Retina (tissue), 1 donor: ENCODE results near the gene MGLL.
A peak's percentile ranks its signal among the peaks of the same experiment; 100 is the strongest.

Source experiments
- DNase-seq: peaks from one replicate; pipeline ENCODE4 v3.0.0-alpha.2; 2016

MGLL gene

DNA sequence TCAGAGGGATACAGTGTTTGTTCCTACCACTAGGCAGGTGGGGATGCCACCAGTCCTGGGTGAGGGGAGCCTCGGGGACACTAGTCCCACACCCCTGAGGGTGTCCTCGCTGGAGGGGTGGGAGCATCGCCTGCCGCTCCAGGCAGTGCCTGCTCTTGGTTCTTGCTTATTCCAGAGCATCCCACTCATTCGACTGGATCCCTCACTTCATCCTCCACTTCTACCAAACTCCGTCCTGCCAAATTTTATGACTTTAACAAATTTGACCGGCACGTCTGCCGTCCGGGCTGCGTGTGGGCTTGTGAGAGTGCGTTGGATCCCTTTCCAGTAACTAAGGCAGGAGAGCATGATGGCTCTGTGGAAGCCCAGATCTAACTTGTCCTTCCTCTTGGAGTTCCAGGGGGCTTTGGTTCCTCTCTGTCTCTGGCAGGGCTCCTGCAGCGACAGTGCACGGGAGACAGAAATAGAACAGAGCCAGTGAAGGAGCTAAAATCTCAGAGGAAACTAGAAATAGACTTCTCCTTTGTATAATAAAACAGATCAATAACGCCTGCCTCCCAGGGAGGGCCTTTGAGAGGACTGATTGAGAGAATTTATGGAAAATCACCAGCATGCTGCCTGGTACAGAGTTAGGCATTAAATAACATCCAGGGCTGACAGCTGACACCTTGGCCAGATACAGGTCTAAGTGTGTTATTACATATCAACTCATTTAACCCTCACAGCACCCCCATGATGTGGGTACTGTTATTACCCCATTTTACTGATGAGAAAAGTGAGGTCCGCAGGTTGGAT lies 34.5 kb downstream of the MGLL start:
- no peak for DNase-seq

DNA sequence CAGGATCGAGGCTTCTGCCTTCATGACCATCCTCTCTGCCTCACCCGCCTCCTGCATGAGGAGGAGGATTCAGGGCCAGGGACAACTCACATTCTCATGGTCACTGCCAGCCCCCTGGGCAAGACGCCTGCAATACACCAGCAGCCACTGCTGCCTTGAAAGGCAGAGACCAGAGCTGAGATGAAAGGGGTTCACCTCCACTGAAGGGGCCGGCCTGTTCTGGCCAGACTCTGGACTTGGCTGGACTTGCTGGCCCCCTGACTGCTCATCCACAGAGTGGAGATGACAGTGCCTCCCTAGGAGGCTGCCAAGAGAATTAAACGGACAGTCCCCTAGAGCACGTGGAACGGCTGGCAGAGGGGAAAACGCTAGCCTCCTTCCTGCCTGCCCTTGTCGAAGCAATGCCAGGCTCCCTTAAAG lies 35.2 kb downstream of the MGLL start:
- DNase-seq = peak; percentile 42

DNA sequence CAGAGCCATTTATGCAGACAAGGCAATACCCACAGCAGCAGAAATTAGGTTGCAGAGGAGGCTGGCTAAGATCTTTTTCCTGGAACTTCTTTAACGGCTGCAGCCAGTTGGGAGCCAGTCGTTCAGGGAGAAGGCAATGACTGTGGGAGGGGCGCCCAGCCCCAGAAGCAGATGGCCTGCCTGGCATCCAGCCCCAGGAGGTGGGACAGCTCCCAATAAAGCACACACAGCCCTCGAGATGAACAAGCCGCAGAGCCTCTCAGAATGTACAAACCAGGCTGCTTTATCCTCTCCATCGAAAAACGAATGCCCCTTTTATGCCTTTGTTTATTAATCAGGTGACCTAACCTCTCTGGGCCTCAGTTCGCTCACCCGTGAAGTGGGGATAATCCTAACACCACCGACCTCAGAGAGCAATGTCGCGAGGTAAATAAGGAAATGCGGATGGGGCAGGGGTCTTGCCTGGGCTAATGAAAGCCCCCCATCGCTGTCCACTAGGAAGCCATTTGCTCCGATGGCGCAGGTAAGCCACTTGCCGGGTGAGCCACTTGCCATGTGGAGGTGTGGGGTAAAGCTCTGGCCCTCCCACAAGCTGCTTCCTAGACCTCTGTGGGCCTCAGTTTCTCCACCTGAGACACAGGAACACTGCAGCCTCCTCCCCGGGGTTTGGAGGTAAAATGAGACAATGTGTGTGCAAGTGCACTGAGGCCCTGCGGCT lies 35.8 kb downstream of the MGLL start:
- peak; percentile 53 for DNase-seq

DNA sequence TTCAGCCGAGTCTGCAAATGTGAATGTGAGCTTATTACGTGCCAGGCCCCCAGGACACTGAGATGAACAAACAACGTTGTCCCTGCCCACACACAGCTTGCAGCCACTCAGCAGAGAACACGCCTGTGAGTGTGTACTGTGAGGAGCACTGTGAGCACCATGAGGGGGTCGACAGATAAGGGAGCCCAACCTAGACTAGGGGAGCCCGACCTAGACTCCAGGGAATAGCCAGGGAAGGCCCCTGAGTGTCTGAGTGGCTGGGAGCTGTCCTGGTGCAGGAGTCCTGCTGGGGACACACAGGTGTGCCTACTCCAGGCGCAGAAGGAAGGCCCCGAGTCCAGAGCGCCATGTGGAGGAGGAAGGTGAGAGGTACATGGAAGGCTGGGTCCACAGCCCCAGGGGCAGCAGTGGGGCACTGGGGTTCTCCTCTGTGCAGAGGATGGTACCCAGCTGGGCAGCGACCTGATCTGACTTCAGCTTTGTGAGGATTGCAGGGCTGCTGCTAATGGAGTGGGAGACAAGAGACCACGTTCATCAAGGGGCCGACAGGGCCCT lies 36.5 kb downstream of the MGLL start:
- DNase-seq = no peak

DNA sequence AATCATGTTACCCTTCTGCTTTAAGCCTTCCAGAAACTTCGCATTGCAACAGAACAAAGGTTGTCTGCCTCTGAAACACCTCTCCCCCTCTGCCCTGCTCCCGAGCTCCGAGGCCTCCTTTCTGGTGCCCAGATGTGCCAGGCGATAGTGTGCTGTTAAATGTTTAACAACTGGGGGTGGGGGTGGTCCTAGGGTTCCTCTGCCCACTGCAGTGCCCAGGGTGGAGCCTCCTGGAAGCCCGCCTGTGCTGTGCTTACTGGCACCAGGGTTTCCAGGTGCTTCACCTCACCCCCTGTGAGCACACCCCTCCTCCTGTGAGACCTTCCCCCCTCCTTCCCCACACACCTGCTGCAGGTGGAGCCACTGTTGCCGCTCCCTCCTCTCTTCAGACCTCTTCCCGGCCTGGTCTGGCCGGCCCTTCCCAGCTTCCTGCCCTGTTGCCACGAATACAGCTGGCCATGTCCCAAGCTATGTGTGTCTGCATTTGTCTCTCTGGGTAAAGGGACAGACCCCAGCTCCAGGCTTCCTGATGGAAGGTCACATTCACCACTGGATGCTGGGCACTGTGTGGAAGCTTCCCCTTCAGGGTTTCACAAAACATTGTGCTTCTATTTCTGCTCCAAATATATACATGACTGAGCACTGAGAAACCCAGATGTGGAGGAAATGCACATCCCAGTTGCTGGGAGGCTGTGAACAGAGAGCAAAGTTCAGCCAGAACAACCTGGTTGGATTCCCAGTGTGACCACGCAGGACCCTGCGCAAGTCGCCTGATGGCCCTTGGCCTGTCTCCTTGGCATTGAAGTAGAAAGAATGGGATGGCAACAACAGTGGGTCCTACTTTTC lies 37.2 kb downstream of the MGLL start:
- DNase-seq = no peak

DNA sequence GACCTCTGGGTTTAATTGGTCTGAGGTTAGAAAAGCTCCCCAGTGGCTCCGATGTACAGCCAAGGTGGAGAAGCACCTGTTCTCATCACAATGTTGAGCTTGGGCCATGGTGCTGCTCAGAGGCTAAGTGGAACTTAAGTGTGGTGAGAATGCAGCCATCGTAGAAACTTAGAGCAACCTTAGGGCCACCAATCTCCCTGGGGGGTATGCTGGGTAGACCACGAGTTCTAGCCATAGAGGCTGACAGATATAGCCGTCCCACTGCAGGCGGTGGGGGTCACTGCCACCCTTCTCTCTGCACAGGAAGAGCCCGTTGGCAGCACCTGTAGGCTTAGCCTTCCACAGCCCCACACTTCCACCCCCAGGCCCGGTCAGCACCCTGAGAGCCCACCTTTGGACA lies 38.0 kb downstream of the MGLL start:
- DNase-seq = no peak

DNA sequence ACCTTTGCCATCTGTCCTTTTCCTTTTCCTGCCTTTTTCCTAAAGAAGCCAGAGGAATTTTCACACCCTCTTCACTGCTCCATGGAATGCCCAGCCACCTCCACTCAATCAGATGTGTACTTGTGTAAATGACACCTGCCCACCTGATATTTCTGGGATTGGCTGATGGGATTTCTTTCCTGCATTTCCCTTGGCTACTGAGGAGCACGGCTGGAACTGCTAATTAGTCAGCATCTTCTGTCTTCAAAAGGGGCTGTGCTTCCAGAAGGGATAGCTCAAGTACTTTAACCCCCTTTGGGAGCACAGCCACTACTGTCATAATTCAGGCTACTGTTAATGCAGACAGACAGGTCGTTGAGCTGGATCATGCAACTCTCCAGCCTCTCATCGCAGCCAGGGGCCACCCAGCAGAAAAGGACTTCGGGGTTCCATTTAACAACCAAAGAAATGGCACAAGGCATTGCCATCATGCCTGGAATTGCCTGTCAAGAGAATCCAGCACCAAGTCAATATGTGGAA lies 38.6 kb downstream of the MGLL start:
- DNase-seq = peak; percentile 69

DNA sequence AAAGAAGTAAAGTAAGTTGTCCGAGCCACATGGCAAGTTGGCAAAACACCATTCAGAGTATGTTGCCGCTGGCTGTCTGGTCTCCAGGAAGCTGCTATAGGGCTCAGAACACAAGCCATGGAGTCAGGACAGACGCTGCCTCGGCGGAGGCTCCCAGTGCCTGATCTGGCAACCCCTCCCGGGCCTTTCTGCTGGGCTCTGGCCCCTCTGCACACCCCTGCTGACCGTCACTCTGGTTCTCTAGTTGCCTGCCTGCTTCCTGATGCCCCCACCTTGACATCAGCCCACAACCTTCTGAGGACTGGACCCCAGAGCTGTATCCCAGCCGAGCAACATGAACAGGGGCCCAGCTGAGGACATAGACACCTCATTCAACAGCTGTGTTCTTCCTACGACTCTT lies 39.1 kb downstream of the MGLL start:
- DNase-seq = no peak

DNA sequence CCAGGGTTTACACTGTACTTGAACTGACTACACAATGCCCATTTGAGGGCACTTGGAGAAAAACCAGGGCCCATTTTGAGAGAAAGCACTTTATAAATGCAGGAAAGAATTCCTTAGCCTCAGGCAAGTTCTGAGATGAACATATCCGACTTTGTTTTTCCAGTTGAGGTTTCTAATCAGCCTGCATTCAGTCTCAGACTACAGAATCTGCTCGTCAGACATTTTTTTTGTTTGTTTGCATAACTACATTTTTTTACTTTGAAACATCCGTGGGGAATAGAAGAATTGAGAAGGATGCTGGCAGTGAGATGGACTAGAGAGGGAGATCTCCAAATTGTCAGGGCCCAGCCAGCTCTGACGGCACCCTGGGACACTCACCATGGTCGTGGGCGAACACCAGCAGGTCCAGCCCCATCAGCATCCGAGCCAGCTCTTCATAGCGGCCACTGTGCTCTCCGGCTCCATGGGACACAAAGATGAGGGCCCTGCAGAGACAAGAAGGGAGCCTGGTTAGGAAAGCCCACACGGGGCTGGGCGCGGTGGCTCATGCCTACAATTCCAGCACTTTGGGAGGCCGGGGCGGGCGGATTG lies 40.8 kb downstream of the MGLL start:
- DNase-seq = no peak

DNA sequence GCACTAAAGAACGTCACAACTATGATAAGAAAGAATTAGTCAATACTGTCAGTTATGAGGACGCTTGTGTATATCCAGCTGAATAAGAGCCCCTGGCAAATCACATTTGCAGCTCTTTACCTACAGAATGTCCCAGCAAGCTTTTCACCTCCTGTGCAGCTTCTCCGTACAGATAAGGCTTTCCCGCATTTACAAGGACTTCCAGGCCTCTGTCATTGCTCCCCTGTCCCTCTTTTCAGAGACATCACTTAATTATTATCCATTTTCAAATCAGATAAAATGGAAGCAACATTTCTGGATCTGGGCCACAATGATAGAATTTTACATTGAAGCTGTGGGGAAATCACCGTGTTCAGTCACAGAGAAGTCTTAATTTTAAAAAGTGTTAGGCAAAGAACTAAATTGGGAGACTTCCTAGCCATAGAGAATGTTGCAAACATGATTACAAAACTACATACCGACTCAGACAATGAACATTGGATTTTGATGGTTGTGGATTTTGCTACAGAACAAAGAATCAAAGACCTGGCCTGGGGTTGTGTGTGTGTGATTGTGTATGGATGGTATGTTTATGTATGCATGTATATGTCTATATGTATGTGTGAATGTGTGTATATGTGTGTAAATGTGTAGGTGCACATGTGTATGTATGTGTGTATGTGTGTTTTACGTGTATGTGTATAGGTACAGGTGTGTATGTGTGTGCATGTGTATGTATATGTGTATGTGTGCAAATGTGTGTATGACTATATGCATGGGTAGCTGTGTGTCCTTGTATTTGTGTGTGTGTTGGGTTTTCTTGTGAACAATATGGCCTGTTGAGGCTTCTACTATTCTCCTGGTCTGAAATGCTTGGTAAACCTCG lies 41.5 kb downstream of the MGLL start:
- no peak for DNase-seq

DNA sequence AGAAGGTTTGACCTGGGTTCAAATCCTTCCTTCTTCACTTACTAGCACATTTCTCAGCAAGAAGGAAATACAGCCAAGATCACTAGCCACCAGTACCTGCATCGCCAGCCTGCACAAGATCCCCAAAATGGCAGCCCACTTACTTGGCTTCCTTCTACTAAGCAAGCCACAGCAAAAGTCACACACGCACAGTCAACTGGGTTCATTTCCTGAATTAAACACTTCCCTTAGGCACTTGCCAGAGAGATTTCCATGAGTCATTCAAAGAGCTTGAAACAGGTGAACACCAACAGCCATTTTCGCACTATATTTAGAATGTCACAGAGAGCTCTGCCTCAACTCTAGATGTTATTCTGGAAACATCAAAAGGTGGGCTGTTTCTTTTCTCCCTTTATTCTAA lies 42.6 kb downstream of the MGLL start:
- DNase-seq = no peak

DNA sequence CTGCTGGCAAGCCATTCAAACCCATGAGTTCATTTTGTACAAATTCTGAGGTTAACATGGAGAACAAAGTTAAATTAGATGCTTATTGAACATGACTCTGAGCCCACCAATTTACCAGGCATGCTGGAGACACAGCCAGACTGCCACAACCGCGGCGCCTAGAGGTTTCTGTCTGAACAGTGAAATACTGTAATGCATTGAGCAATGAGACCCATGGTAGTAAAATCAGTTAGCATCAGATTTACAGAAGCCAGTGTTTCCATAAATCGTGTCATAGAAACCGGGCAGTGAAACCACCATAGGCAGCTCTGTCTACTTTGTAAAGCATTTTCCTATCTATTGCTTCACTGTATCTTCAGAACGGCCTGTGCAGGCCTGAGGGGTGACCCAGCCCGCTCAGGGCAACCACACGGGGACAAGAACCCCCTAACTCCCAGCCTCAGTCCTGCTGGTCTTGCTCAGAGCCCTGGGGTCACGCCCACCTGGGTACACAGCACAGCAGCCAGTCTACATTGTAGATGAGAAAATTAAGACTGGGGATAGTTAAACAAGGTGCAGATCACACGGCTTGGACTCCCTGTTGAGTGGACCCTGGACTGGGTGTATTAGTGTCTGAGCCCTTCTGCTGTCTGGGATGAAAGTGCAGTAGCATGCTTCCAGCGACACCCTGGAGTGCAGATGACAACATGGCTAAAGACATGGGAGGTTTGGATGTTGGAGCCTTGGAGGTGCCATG lies 44.2 kb downstream of the MGLL start:
- no peak for DNase-seq

DNA sequence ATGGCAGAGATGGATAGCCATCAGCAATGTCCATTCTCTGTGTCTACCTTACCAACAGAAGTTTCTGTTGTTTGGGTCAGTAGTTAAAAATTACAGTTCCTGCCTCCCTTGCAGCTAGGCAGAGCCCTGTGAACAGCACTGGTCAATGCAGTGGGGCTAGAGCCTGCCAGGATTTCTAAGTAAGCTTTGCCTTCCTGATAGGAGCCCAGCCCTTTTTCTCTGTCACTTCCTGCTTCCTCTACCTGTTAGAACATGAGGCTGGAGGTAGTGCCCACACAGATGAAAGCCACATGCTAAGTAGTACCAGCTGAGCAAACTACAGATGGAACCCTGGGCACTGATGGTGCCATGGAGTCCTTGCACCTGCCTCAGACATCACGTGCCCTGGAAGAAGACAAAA lies 45.0 kb downstream of the MGLL start:
- no peak for DNase-seq

DNA sequence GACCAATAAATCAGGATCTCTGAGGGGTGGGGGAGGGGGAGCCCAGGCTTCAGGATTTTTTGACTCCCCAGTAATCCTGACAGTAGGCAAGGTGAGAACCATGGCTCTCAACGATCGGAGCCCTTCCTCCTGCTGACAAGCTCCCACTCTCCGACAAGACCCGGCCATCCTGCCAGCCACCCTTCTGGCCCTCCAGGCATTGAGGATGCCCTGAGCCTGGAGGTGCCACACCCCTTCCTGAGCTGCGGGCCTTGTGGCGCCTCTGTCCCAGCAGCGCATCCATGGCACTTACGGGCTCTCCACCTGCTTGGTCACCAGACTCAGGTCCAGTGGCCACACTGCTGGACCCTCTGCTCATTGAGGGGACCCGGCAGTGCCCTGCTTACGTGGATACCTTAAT lies 46.0 kb downstream of the MGLL start:
- DNase-seq = no peak

DNA sequence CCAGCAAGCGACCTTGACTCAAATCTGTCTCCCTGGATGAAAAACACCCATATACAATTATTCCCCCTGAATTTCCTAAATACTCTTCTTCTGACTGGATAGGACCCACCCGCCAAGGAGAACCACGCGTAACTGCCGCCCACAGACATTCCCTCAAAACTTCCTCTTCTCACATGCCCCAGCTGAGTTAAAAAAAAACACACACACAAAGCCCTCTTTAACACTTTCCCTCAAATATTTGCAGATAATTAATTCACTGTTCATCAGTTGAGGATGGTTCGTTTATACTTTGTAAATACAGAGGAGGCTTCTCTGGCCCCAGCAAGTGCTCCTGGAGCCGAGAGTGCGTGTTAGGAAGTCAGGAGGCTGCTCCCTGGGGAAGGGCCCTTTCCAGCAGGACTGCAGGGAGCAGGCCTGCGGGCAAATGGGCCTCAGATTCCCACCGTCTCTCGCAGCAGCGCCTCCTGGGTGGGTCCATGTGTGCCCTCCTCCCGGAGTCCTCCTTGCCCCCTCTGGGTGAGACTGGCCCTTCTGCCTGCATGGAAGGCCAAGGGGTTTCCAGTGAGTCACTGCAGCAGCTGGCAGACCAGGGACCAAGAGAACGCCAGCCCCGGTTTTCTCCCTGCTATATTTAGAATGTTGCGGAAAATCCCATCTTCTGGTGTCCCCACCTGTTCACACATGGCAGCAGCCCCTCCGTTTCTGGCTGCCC lies 46.8 kb downstream of the MGLL start:
- peak; percentile 56 for DNase-seq

DNA sequence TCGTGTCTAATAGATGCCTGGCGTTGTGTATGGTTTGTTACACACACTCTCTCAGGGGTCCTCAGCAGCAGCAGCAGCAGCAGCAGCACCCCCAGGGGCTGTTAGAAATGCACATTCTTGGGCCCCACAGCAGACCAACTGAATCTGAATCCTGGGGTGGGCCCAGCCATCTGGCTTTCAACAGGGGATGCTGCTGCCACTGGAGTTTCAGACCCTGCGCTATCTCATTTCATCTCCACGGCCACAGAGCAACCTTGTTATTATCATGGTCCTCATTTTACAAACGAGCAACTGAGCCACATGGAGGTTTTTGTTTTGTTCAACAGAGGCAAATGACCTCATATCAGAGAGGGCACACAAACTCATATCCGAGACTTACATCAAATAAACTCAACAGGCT lies 47.7 kb downstream of the MGLL start:
- no peak for DNase-seq

DNA sequence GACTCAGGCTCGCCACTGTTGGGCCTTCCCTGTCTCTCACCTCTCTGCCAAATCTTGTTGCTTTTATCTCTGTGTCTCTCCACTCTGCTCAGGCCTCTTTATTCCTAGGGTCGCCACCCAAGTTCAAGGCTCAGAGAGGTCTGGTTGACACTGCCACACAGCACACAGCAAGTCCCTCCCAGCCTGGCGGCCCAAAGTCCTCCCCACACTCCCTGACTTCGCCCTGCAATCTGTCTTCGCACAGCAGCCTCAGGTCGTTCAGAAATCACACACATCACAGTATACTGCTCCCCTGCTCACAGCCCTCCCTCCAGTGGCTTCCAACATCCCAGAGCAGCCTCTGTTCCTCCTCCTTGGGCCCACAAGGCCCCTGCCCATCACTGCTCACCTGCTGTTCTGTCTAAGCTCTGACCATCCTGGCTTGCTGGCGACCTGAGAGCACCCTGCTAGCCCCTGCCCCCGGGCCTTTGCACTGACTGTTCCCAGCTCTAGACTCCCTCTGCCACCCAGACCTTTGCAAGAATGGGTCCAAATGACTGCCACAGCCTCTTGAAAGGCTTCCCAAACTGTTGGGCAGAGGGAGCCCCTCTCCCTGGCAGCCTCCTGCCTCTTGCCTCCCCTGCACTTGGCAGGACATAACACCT lies 48.4 kb downstream of the MGLL start:
- no peak for DNase-seq

DNA sequence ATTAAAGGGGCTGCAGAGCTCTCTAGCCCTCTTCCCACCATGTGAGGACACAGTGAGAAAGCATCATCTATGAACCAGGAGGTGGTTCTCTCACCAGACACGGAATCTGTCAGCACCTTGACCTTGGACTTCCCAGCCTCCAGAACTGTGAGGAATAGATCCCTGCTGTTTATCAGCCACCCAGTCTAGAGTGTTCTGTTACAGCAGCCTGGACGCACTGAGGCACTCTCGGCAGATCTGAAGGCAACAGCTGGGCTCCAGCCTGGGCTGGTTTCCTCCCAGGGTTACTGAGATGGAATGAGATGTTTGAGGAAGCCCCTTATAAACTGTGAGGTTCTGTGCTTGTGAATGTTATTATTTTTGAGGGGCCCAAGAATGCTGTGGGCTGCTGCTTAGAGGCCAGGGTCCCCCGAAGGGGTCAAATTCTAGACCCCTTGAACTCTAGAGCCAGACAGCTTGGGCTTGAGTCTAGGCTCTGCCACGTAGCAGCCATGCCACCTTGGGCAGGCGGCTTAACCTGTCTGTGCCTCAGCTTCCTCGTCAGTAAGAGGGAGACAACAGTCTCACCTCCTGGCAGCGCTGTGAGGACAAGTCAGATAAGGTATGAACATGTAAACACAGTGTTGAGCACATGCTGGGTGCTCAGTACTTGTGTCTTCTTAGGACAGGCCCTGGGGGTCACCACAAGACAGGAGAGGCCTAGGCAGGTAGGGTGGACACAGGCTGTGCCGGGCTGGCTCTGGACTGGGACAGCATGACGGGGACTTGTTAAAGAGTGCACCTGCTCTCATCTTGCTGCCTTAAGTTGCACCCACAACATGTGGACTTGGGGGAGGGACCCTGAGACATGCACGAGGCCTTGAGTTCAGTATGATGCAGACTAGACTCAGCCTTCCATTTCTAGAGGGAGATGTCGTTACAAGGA lies 49.2 kb downstream of the MGLL start:
- no peak for DNase-seq

DNA sequence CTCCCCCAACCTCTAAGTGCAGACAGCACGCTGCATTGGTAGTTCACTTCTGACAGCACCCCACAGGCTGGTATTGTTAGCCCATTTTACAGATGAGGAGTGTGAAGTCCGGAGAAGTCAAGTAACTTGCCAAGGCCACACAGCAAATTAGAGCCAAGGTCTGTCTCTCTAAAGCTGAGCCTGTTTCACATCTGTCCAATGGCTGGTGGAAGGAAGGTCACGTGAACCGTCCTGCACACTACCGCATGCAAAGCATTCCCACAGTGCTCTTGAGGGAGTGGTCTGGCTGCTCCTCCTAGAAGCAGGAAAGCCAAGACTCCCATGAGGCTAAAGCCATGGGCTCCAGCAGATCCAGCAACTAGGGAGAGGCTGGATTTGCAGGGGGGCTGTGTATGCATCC lies 50.0 kb downstream of the MGLL start:
- no peak for DNase-seq
